Stimulated activated CD4-positive, alpha-beta T cell treated with anti-CD3 and anti-CD28 coated beads, TNF-alpha, amount 100 ng/mL, for 4 hours (primary cell): ENCODE data around the gene AIG1.
"Not testable (repeated sequence)": the region's sequence is repeated elsewhere in the genome, so short reads cannot be mapped to it uniquely, and the experiment has no call there.

Experiments used
- DNase-seq, 3 experiments: peaks; one replicate each; pipeline ENCODE4 v3.0.0-alpha.2; 2020; ENCODE audit warnings: low read depth in 3 of 3

The AIG1 gene

DNA sequence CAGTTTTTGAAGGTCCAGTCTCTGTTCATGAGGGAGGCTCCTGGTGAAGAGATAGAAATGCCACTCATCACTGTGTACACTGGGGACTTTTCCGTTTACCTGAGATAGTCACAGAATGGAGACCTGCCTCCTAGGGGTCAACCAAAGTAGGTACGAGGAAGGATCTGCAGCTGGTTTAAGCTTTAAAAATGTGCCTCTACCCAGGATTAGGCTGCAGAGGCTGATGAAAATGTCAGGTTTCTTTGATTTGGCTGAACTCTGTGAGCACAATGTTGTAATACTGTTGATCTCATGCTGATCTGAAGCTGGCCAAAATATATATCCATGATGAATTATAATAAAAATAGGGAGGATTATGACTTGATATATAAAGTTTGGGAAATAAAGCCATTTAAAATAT lies 207.1 kb downstream of the AIG1 start:
- no peak for DNase-seq

DNA sequence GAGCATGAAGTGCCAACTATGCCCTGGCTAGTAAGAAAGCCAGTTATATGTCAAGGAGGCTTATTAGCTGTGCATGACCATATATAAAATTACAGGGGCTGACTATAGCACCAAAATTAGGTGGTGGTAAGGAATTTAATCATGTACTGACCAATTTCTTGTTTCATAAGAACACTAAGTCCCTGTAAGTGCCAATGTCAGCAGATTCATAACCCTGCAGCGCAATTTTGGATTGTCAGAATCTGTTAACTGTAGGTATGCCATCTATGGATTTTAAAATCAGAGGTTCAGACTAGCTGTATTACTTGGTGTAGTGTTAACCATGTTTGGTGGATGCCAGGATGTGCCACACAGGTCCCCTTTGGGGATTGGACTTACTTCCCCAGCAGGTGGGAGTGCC lies 207.8 kb downstream of the AIG1 start:
- DNase-seq: no peak

DNA sequence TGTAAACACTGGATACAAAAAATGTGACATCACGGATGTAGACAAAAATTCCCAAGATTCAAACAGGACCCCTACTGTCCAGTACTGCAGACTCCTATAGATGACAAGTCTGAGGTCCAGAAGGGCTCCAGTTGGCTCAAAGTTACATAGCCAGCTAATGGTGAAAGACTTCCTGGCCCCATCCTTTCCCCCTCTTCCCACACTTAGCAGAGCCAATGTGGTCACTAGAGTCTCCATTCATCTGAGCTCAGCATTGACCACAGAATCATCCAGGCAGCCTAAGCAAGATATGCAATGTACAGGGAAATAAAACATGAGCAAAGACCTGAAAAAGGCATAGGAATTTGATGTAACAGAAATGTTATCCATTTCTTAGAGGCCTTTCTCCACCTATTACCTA lies 209.3 kb downstream of the AIG1 start:
- no peak for DNase-seq

DNA sequence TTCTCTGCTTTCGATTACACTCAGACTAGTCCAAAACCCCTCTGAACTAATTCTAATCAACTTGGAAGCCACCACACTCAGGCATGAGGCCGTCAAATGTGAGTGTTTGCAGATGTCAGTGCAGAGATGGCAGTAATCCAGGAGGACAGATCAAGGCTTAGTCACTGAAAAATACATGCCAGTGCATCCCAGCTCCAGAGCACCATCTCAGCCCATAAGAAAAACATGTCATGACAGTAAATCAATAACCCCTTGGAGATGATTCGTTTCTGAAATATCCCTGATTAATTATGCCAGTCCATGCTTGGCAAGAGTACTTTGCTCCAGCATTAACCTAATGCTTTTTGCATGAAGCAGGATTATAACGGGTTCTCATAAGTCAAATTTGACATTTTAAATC lies 210.3 kb downstream of the AIG1 start:
- DNase-seq: no peak

DNA sequence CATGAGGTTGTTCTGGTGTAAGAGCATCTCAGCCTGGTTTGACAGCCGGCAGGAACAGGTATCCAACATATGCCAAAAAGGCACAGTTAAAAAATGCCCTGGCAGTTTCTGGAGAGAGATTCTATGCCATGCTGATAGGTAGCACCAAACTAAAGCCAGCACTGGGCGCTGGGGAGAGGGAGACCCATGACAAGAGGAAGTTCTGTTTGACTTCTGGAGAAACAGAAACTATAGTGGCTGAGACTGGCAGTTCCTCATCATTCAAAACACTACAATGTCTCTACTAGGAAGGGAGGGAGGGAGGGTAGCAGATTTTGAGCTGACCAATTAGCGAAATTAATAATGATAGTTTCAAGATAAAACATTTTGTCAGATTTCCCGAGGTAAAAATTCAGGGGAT lies 215.7 kb downstream of the AIG1 start:
- no peak for DNase-seq

DNA sequence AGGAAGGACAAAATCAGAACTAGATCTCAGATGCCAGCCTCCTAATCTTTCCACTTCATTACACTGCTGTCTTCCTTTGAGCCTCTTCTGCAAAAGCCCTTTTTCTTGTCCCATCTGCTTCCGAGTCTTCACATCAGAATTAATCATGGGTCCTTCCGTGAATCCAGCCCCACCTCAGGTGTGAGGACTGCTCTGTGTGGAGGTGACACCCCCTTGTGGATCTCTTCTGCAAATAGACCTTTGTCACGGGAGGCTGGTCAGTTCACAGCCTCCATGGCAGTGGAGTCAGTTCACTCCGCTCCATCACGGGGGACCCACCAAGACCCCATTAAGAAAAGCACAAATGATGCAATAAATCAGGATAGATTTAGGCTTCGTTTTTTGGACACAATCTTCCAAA lies 218.7 kb downstream of the AIG1 start:
- no peak for DNase-seq

DNA sequence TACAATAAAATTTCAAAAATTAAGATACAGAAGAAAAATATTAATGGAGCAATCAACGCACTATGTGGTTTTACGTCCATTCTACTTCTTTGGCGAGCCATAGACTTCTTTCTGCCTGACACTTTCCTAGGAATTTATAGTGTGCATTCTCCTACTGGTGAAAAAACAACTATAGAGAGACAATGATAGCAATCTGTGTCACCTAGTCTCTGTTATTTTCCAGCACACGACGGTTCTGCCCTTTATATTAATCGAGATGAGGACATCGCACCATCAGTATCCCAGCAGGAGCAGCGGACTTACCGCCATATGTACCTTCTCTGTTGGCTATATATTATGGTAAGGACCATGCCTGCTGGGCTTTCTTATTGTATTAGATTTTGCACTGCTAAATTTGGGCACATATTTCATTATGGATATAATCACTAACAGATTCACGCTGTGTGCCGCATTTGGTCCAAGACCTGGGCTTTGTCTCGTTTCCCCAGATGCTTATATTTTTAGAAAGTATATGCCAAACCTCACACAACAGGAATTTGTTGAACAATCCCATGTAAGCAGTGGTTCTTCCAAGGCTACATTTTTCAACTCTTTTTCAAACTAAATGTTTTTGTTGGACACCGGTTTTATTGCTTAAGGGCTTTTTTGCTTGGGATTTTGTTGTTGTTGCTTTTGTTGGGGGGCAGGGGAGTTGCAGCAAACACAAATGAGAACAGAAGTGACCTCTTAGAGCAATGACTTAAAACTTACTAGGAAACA lies 223.4 kb downstream of the AIG1 start:
- no peak for DNase-seq

DNA sequence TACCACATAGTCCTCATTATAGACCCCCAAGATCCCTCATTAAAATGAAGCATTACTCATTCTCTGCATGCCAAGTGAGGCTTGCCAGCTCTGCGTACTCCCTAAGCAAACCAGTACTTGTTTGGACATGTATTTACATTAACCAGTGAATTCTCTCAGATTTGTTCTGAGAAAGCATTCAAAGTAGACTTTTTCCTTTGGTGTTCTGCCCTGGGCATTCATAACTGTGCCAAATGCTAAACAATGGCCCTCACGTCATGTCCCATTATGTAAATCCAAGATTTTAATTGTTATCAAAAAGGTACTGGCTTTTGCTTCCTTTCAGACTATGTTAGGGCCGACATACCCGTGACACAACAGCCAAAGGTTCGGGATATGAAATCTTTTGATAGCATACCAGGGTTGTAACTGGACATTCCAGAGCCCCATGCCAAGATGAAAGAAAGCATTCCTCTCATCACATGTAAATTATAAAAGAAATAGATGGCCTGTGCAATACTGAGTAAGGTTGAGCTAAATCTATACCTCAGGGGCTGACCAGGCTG lies 225.6 kb downstream of the AIG1 start:
- no peak for DNase-seq

DNA sequence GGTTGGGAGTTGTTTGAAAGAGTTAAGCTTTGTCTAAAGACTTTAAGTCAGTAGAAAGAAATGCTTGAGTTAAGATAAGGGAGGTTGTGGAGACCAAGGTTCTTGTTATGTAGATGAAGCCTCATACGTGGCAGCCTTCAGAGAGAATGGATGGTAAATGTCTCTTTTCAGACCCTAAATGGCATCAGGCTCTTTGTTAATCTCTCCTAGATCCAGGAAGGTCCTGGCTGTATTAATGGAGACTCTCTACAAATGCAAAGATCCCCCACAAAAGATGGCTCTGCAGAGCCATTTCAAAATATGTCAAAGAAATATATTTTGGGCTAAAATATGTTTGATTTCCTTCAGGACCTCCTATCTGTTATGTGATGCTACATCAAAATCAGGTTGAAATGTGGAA lies 228.2 kb downstream of the AIG1 start:
- DNase-seq: no peak

DNA sequence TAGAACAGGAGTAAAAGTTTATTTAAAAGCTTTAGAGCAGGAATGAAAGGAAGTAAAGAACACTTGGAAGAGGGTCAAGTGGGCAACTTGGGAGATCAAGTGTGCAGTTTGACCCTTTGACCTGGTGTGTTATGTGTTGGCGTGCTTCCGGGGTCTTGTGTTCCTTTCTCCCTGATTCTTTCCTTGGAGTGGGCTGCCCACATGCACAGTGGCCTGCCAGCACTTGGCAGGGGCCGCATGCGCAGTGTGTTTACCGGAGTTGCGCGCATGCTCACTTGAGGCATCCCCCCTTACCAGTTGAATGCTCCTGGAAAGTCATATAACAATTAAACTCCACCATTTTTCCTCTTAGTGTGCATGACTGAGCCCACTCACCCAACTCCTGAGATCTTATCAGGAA lies 229.5 kb downstream of the AIG1 start:
- no peak for DNase-seq

DNA sequence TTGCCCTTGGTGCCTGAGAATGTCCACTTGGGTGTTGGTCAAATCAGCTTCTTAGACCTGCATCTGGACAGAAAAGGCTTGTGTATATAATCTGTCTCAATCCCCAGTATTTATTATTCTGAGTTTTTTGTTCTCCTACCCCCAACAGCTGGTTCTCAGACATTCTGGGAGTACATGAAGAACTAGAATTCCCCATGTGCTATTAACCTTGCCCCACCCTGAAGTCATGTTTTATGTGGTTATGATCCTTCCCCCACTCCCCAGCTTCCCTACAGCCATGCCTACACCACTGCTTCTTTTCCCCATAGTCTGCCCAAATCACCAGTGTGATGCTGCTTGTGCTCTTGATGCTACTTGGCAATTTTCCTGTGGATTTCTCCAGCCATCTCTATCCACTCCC lies 232.8 kb downstream of the AIG1 start:
- DNase-seq: no peak

DNA sequence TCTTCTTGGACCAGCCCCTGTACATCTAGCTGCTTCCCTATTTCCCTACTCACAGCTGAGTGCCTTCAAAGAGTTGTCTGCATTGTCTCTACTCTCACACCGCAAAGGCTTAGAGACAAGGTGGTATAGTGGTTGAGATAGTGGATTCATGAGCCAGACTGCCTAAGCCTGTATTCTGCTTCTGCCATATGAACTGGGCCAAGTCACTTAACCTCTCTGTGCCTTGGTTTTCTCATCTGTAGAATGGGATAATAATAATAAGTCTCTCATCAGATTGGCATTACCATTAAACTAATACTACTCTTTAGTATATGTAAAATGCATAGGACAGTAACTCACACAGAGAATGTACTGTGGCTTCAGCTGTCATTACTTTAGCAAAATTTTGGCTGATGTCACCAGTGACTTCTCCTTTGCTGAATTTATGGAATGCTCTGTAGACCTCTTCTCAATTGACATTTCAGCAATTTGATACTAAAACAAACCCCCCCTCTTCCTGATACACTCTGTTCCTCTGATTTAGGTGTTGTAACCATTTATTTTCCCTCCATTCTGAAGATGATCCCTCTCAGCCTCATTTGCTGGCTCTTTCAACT lies 233.7 kb downstream of the AIG1 start:
- no peak for DNase-seq

DNA sequence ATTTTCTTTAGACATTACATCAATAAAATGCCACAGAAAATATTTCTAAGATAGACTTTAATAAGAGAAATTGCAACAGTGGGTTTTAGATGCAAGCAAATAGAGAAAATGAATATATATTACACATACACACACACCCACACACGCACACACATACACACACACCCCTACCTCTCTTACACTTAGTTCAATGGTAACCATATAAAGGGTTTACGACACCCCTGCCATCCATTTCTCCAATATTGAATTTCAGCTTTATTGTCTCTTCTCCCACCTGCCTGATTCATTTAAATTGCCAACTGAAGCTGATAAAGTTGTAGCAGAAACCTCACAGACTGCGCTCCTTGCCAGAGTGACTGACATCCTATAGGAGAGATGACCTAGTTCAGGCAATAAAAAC lies 235.2 kb downstream of the AIG1 start:
- DNase-seq: no peak

DNA sequence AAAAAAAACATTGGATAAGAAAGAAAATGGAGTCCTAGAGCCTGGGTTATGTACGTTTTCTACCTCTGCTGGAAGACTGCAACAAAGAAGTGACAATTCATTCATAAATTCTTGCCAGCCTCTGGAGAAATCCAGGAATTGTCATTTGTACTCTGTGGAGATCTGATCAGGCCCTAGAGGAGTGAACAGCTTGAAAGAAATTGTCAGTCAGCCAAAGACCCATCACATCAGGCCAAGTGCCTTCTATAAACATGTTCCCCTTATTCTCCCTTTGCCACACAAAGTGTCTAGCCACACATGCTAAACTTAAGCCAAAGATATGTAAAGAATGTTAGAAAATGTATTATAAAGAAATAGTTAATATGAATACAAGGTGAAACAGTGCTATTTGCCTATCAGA lies 237.4 kb downstream of the AIG1 start:
- DNase-seq: no peak

DNA sequence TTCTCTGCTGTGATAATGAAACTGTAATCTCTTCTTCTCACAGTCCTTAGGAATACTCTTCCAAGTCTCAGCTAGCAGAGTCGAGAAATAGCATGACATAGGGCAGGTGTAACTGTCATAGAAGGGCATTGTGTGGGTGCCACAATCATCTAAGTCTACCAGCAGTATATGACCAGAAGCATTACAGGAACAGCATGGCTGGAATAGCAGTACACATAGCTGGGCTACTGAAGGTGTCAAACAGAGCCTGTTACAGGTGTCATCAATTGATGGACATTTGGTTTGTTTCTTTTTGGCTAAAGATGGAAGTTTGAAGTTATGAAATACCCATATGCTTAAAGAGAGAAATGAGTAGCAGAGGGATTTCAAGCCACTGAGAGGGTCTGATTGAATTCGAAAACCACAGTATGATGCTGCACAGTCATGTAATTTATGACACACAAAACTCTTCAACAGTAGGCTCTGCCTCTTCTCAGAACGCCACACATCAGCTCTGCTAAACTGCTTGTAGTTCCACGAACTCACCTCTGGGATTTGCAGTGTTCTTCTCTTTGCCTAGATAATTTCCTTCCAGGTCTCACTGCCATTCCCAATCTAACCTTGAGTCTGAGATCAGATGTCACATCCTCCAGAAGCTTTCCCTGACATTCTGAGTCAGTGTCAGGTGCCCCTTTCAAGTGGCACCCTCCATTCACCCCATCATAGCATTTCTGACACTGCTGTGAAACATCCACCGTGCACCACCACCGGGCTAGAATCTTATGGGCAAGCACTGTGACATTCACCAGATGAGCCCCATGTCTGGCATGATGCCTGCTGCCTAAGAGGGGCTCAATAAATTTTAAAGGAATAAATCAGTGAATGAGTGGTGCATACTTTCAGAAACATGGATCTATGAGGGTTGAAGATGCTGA lies 238.8 kb downstream of the AIG1 start:
- DNase-seq: no peak

DNA sequence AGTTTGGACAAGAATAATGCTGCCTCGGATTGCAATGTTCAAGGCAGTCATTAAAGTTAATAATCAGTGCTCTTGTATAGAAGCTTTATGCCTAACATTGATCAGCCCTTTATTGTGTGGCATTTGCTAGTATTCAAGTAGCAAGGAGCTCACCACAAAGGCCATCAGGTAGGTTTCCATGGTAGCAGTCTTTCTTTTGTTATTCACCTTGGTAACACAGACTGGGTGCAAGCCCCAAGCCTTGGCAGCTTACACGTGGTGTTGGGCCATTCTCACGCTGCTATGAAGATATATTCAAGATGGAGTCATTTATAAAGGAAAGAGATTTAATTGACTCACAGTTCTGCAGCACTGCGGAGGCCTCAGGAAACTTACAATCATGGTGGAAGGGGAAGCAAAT lies 240.5 kb downstream of the AIG1 start:
- DNase-seq: no peak

DNA sequence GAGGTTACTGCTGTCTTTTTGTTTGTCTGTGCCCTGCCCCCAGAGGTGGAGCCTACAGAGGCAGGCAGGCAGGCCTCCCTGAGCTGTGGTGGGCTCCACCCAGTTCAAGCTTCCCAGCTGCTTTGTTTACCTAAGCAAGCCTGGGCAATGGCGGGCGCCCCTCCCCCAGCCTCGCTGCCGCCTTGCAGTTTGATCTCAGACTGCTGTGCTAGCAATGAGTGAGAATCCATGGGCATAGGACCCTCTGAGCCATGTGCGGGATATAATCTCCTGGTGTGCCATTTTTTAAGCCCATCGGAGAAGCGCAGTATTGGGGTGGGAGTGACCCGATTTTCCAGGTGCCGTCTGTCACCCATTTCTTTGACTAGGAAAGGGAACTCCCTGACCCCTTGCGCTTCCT lies 247.1 kb downstream of the AIG1 start:
- not testable (repeated sequence) for DNase-seq

DNA sequence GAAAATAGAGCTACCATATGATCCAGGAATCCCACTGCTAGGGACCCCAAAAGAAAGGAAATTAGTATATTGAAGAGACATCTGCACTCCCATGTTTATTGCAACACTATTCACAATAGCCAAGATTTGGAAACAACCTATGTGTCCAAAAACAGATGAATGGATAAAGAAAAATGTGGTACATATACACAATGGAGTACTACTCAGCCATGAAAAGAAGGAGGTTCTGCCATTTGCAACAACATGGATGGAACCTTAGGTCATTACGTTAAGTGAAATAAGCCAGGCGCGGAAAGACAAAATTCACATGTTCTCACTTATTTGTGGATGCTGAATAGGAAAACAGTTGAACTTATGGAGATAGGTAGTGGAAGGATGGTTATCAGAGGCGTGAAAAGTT lies 252.5 kb downstream of the AIG1 start:
- no peak for DNase-seq

DNA sequence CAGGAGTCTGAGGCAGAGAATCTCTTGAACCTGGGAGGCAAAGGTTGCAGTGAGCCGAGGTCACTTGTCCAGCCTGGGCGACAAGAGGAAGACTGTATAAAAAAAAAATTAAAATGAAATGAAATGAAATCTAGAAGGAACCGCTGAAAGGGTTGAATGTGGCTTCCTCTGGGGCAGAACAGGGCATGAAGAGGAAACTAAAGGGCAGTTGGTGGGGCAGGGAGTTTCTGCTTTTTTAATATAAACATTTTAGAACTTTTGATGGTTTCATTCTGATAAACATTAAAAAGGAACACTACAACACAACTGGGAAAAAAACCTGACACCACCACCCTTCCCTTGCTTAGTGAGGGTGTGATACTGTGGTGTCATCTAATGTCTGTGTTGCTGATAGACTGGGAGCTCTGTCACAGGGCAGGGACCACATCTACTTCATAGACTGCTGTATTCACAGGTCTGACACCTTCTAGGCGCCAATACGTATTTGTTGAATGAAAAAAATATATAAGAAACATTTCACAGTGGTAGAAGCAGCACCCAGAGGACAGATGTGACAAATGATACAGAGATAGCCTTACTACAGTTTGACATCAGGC lies 260.9 kb downstream of the AIG1 start:
- DNase-seq: no peak

DNA sequence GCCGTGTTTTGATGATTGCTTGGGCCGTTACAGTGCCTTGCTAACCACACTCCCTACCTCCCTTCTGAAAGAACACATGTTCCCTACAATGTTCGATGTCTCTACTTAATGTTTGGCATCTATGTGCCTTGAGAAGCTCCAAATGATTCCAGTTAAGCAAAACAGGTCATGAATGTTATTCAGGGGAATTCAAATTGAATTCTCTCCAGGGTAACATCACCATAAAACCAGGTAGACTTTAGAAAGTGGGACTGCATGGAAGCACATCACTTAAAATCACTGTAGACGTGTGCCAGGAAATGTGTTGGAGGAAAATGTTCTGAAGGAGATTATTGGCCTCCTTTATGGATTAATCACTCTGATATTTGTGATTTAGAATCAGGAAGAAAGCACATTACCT lies 261.7 kb downstream of the AIG1 start:
- no peak for DNase-seq

DNA sequence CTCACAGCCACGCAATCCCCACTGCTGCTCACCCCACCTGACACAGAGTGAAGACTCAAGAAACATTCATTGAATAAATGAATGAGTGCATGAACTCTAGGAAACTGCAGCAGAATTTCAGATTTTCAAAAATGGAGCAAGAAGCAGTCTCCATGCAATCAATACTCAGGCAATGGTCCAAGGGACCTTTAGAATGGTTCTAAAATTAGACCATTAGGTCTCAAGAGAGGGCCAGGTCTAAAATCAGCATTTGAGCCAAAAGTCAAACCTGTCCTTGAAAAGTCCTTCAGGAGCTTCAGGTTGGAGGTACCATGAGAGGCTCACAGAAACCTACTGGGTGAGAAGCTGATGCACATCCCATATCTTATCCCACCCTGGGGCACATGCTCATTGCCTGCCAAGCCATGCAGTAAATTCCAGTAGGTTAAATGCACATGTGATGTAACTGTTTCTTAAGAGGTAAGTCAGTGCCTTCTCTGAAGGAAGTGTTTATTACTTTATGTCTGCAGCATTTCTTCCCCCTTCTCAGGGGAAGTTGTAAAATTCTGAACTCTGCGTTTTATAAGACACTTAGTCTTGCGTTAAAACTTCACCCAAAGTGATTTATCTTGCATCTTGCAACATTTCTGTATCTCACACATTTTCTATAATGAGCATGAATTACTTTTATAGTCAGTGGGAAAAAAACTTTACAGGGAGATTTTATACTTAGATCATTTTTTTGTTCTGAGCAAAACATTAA lies 263.2 kb downstream of the AIG1 start:
- no peak for DNase-seq
